GM21737 (cell line): ENCODE results near the gene PEX26.
A peak's percentile ranks its signal among the peaks of the same experiment; 100 is the strongest.
"Not testable (repeated sequence)": the region's sequence is repeated elsewhere in the genome, so short reads cannot be mapped to it uniquely, and the experiment has no call there.

Source experiments
- ATAC-seq: cut with Tn5 transposase; IDR thresholded peaks from one replicate; pipeline ENCODE4 v1.9.1; 2021; ENCODE audit warnings: mild to moderate bottlenecking, moderate library complexity; ENCODE audit not compliant: unreplicated experiment

The PEX26 gene

GRCh38 chr22:18077639-18078328, at the start of gene PEX26:
Gene PEX26, plus strand, starts transcription at chr22:18077990. Its CDS starts 387 bp downstream, at chr22:18078377.
- peak; percentile 94 for ATAC-seq

DNA sequence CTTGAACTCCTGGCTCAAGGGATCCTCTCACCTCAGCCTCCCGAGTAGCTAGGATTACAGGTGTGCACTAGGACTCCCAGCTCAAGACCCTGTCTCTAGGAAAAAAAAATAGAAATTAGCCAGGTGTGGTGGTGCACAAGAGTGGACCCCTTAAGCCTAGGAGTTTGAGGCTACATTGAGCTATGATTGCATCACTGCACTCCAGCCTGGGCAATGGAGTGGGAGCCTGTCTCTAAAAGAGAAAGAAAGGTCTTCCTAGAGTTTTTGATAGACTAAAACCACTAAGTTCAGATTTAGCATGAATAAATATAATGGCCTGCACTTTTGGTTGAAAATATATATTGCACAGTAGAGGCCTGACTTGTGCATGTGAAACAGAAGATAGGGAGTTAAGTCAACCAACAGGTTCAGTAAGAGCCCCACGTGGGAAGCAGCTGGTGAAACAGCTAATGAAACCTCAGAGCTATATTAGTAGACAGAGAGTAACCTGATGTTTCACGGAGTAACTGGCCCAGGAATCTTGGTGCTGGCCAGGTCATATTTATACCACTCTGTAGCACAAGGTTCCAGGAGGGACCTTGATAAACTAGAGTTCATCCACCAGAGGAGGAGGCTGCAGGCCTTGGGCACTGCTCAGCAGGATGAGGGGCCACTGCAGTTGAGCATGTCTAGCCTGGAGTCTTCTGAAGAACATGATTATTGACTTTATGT, 48.8 kb upstream of the PEX26 start:
- ATAC-seq: no peak

- no peak for ATAC-seq
These were observed 48.0 kb upstream of the PEX26 start for GRCh38 chr22:18029686-18030267.

- ATAC-seq: no peak
These were observed 45.9 kb upstream of the PEX26 start for GRCh38 chr22:18031695-18032454.

DNA sequence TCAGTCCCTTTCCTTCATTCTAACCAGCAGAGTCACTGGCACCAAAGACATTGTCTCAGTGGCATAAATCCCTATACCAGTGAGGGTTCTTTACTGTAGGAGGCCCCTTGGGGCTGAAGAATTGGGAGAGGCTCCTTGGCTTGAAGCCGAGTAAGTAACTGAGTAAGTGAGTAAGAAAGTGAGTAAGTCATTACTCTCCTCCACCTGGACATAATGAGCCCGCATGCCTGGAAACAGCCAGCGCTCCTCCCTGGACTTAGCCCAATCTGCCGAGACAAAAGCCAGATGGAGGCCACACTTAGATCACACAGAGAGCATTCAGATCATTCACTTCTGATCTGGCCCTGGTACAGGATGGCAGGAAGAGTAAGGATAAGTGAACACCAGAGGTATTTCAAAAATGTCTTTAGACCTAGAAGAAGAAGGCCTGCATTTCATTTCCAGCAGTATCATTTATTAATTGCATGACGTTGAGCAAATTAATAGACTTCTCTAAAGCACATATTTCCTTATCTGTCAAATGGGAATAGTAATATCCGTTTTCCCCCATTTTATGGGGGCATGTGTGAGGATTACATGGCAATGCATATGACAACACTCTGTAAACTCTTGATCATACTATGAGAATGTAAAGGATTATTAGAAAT, 45.2 kb upstream of the PEX26 start:
- no peak for ATAC-seq

- no peak for ATAC-seq
These were observed 44.4 kb upstream of the PEX26 start for GRCh38 chr22:18033204-18033998.

GRCh38 chr22:18034076-18034475, 43.7 kb upstream of the PEX26 start:
- ATAC-seq: no peak

GRCh38 chr22:18035751-18036150, 42.0 kb upstream of the PEX26 start:
- ATAC-seq: no peak

- ATAC-seq: not testable (repeated sequence)
These were observed 36.9 kb upstream of the PEX26 start for GRCh38 chr22:18040898-18041297.

GRCh38 chr22:18042685-18043084, 35.1 kb upstream of the PEX26 start:
- no peak for ATAC-seq

DNA sequence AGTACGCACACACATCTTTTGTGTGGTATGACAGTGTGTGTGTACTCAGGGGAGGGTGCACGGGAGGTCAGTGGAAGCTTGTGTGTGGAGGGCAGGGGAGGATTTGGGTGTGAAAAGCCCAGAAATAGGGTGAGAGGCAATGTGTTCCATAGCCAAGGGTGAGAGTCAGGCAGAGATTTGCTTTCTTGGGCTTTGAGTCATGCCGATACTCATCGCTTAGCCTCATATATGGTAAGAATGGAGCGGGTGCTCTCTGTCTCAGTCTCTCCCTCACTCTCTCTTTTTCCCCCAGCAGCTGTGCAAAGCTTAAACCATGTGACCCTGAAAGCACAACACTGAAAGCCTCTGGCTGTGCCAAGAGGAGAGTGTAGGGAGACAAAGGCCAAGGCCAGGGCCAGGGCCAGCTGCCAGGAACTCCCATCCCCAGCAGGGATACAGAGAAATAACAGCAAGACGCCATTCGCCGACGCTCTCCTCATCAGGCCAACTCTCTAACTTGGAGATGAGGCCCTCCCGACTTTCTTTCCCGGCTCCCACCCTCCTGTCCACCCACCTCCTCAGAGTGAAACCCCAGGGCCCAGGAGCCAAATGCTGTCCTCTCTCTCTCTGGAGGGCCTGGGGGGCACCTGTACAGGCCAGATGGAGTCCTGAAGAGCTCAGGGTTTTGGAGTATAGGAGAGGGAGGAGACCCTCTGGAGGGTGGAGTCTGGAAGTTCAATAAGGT, 33.1 kb upstream of the PEX26 start:
- ATAC-seq: no peak

DNA sequence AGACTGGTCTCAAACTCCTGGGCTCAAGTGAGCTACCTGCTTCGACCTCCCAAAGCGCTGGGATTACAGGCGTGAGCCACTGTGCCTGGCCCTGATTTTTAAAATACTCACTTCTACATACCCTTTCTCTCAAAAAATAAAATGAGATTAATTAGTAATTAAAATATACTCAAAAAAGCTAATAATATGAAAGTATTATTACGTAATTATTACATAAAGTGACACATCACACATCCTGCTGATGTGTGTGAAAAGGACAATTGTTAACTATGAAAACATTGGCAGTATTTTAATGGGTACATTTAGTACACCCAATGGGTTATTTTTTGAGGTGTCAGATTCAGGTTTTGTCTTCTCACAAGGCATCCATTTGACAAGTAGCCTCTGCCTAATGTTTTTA, 32.0 kb upstream of the PEX26 start:
- ATAC-seq: no peak

DNA sequence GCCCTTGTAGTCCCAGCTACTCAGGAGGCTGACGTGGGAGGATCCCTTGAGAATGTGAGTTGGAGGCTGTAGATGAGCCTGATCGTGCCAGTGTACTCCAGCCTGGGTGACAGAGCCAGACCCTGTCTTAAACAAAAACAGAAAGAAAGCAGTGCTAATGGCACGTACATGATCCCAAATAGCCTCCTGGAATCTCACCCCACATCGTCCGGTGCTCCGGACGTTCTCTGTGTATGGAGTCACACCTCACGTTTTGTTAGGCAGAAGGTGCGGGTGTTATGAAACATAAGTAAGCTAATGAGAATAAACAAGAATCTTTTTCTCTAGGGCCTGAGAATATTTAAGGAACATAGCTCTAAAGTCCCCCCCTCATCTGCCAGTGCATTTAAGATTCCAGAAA, 29.7 kb upstream of the PEX26 start:
- ATAC-seq: no peak

DNA sequence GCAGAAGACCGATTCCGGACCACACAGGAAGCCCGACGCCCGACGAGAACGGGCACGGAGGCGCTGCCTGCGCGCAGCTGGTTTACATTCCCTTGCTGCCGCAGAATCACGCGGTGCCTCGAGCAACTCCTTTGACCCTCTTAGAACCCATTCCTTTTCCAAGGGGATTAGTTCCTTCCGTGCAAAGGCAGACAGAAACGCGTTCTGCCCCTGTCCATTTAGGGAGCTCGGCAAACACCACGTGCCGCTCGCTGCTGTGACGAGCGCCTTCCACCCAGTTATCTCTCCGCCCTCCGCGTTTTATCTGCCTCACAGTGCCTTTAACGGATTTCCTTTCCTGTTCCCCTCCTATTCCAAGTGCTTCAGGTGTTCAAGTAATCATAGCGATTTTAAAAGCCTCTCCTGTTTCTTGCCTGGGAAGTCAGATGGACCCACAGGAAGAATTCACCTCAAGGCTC, 29.3 kb upstream of the PEX26 start:
- ATAC-seq: no peak

GRCh38 chr22:18050065-18050464, 27.7 kb upstream of the PEX26 start:
- no peak for ATAC-seq

DNA sequence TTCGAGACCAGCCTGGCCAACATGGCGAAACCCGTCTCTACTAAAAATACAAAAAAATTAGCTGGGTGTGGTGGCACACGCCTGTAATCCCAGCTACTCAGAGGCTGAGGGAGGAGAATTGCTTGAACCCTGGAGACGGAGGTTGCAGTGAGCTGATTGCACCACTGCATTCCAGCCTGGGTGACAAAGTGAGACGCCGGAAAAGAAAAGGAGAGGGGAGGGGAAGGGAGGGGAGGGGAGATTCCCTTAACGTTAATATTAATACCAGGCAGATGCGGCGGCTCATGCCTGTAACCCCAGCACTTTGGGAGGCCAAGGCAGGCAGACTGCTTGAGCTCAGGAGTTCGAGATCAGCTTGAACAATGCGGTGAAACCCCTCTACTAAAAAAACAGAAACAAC, 26.7 kb upstream of the PEX26 start:
- not testable (repeated sequence) for ATAC-seq

DNA sequence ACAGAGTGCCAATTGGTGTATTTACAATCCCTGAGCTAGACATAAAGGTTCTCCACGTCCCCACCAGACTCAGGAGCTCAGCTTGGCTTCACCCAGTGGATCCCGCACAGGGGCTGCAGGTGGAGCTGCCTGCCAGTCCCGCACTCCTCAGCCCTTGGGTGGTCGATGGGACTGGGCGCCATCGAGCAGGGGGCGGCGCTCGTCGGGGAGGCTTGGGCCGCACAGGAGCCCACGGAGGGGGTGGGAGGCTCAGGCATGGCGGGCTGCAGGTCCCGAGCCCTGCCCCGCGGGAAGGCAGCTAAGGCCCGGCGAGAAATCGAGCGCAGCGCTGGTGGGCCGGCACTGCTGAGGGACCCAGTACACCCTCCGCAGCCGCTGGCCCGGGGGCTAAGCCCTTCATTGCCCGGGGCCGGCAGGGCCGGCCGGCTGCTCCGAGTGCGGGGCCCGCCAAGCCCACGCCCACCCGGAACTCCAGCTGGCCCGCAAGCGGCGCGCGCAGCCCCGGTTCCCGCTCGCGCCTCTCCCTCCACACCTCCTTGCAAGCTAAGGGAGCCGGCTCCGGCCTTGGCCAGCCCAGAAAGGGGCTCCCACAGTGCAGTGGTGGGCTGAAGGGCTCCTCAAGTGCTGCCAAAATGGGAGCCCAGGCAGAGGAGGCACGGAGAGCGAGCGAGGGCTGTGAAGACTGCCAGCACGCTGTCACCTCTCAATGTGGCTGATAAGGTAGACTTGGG, 24.4 kb upstream of the PEX26 start:
- ATAC-seq: not testable (repeated sequence)

DNA sequence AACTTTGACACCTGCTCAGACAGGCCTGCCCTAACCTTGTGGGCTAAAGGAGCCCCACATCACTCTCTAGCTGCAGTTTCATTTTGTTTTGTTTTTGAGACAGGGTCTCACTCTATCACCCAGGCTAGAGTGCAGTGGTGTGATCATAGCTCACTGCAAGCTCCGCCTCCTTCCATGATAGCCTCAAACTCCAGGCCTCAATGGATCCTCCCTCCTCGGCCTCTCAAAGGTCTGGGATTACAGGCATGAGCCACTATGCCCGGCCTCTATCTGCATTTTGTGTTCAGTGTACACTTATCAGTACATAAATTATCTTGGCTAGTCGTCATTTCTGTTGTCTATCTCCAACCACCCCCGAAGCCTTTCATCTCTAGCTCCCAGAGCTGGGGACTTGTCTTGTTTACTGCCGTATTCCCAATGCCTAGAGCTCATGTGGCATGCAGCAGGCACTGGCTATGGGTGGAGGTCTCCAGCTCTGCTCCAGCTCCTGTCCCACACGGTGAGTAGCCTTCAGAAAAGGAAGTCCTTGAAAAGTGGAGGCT, 22.1 kb upstream of the PEX26 start:
- no peak for ATAC-seq
